Bronchial epithelial cell (primary cell): Measurements from ENCODE around the gene FAT2. TPM values are rescaled to one million over a fixed set of nuclear protein-coding genes. Genes with fewer than 3 reads are reported as not detected.

ENCODE experiments used
- DNase-seq: peaks from one replicate; pipeline ENCODE4 v3.0.0-alpha.2; 2010; ENCODE audit warnings: low read depth
- FAIRE-seq: peaks from 2 replicates; lab custom pipeline; 2011; peaks lifted over from hg19 to GRCh38; lab: Jason Lieb, UNC
- H3K27me3 ChIP-seq: 2 replicates; pipeline ENCODE4 v1.5.1; 2011; ENCODE audit warnings: low read length; ENCODE audit not compliant: control insufficient read depth, insufficient read depth
- H3K36me3 ChIP-seq: 2 replicates; pipeline ENCODE4 v1.5.1; 2011; ENCODE audit warnings: low read length; ENCODE audit not compliant: control insufficient read depth, insufficient read depth
- H3K4me3 ChIP-seq: 2 replicates; pipeline ENCODE4 v1.5.1; 2011; ENCODE audit warnings: mild to moderate bottlenecking, low read depth, low read length, control low read depth
- total RNA-seq: library from RNA; depleted of rRNA; stranded (reverse); fragments of >200 nt; gene quantifications from 2 replicates; pipeline ENCODE4 v1.2.1, GENCODE V29; 2014
- TF ChIP-seq, protein P1 (sequence below): IDR thresholded peaks from 2 replicates; pipeline ENCODE4 v1.5.1; 2011; ENCODE audit warnings: mild to moderate bottlenecking, moderate library complexity, low read length, control low read depth, inconsistent platforms; ENCODE audit not compliant: insufficient read depth, severe bottlenecking

Gene FAT2
- total RNA-seq, 1 donor from 2014 or later = 34.2 TPM

- H3K36me3 ChIP-seq = no peaks in the 10 kb centered on the region
- no peaks in the 10 kb centered on the region for H3K27me3 ChIP-seq
- peak; percentile 100 for FAIRE-seq
- DNase-seq = peak; percentile 100
- H3K4me3 ChIP-seq = no peak overlapping the region
- TF ChIP-seq, protein P1, sequence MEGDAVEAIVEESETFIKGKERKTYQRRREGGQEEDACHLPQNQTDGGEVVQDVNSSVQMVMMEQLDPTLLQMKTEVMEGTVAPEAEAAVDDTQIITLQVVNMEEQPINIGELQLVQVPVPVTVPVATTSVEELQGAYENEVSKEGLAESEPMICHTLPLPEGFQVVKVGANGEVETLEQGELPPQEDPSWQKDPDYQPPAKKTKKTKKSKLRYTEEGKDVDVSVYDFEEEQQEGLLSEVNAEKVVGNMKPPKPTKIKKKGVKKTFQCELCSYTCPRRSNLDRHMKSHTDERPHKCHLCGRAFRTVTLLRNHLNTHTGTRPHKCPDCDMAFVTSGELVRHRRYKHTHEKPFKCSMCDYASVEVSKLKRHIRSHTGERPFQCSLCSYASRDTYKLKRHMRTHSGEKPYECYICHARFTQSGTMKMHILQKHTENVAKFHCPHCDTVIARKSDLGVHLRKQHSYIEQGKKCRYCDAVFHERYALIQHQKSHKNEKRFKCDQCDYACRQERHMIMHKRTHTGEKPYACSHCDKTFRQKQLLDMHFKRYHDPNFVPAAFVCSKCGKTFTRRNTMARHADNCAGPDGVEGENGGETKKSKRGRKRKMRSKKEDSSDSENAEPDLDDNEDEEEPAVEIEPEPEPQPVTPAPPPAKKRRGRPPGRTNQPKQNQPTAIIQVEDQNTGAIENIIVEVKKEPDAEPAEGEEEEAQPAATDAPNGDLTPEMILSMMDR = no peak
Observed at GRCh38 chr5:151612689-151613427, 21.7 kb upstream of the FAT2 start.

- DNase-seq (peak; percentile 54), FAIRE-seq (peak; percentile 55)
- no peaks in the 10 kb centered on the region for H3K36me3 ChIP-seq
- TF ChIP-seq, protein P1 = no peak
- no peak overlapping the region for H3K4me3 ChIP-seq
- H3K27me3 ChIP-seq = no peaks in the 10 kb centered on the region
Observed at GRCh38 chr5:151611127-151611775, 20.1 kb upstream of the FAT2 start.

DNA sequence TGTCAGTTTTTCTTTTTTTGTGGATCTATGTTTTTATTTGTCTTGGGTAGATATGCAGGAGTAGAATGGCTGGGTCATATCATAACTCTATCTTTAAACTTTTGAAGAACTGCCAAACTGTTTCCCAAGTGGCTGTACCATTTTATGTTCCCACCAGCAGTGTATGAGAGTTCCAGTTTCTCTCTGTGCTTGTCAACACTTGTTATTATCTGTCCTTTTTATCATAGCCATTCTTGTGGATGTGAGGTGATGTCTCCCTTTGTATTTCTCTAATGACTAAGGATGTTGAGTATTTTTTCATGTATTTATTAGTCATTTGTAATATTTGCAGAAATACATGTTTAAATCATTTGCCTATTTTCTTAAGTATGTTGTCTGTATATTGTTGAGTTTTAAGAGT is 17.4 kb upstream of the FAT2 start:
- Histone ChIP-seq H3K36me3 (no peaks in the 10 kb centered on the region), H3K4me3 (no peak overlapping the region), H3K27me3 (no peaks in the 10 kb centered on the region)
- DNase-seq = peak; percentile 69
- TF ChIP-seq, protein P1 = no peak
- FAIRE-seq = no peak

GRCh38 chr5:151607304-151607703 is 16.2 kb upstream of the FAT2 start:
- H3K36me3 ChIP-seq = no peaks in the 10 kb centered on the region
- FAIRE-seq (no peak), DNase-seq (no peak)
- H3K27me3 ChIP-seq = no peaks in the 10 kb centered on the region
- TF ChIP-seq, protein P1 = no peak
- H3K4me3 ChIP-seq = no peak overlapping the region

GRCh38 chr5:151605559-151605958 is 14.4 kb upstream of the FAT2 start:
- no peak for FAIRE-seq
- Histone ChIP-seq H3K27me3 (no peaks in the 10 kb centered on the region), H3K36me3 (no peaks in the 10 kb centered on the region), H3K4me3 (no peak overlapping the region)
- TF ChIP-seq, protein P1 = no peak
- no peak for DNase-seq

DNA sequence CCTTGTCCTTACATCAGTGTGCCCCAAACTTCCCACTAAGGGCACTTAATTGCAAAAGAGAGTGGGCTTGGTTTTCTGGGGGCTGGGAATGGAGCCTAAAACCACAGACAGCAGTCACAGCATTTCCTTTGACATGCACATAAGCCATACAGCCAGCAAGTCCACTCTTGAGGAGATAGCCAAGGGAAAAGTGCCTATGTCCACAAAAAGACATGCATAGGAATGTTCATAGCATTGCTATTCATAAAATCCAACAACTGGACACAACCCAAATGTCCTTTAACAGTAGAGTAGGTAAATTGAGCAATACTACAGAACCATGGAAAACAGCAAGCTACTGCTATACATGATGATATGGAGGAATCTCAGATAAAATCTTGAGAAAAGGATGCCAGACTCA is 11.7 kb upstream of the FAT2 start:
- Histone ChIP-seq H3K4me3 (no peak overlapping the region), H3K36me3 (no peaks in the 10 kb centered on the region), H3K27me3 (no peaks in the 10 kb centered on the region)
- TF ChIP-seq, protein P1 = no peak
- DNase-seq = peak; percentile 59
- FAIRE-seq = peak; percentile 40
